Right lobe of liver (tissue), 6 donors: ENCODE measurements around the gene IL1RAPL1. TPM values are rescaled to one million over a fixed set of nuclear protein-coding genes. Genes with fewer than 3 reads are reported as not detected.

Source experiments
- ATAC-seq, 4 donors: fragments of 200-7000 bp; cut with Tn5 transposase; one replicate each; pipeline ENCODE4 v1.9.1; 2020; ENCODE audit warnings: mild to moderate bottlenecking in 4 of 4, moderate library complexity in 4 of 4
- DNase-seq, 3 donors: peaks; one replicate each; pipeline ENCODE4 v3.0.0-alpha.2; 2020
- H3K27ac ChIP-seq, 3 donors: fragments of 200-600 bp; one replicate each; pipeline ENCODE4 v1.8.0; 2022
- H3K27me3 ChIP-seq, 2 donors: fragments of 200-600 bp; one replicate each; pipeline ENCODE4 v1.8.0; 2022
- H3K36me3 ChIP-seq, 4 donors: fragments of 200-600 bp; sonication (generic) in 1 of 4; one replicate each; pipeline versions ENCODE4 v1.5.1 to v1.8.0; 2017 to 2022; ENCODE audit warnings: control low read depth in 1 of 4
- H3K4me1 ChIP-seq, 4 donors: fragments of 200-600 bp; sonication (generic) in 1 of 4; one replicate each; pipeline versions ENCODE4 v1.5.1 to v1.8.0; 2017 to 2022; ENCODE audit warnings: control low read depth in 1 of 4
- H3K4me3 ChIP-seq, 3 donors: fragments of 200-600 bp; one replicate each; pipeline ENCODE4 v1.8.0; 2022
- H3K9me3 ChIP-seq, 4 donors: fragments of 200-600 bp; sonication (generic) in 1 of 4; one replicate each; pipeline versions ENCODE4 v1.5.1 to v1.8.0; 2017 to 2022; ENCODE audit warnings: control low read depth in 1 of 4
- POLR2A ChIP-seq: fragments of 450-650 bp; IDR thresholded peaks from one replicate; pipeline ENCODE4 v1.6.1; 2017; ENCODE audit warnings: antibody characterized with exemption, mild to moderate bottlenecking
- WGBS: methylation state at CpG from one replicate; pipeline ENCODE4 v1.1.6; 2018; ENCODE audit warnings: low coverage, low lambda C conversion rate; ENCODE audit not compliant: insufficient coverage; ENCODE audit errors: missing lambda C conversion rate; 5-methylcytosine and 5-hydroxymethylcytosine counted together
- intact Hi-C, 2 donors: fragments of 100-400 bp; cut with DNase I; formaldehyde crosslinking; loops; one replicate each; pipeline versions ENCODE4 v1.11.2 to v1.14.1; 2022
- total RNA-seq, 6 experiments: library from RNA; depleted of rRNA in 2 of 6; stranded (reverse); fragments of >200 nt in 2 of 6; fragmentation: NEBNext Ultra II Directional in 3 of 6; extraction: Animal tissue kit (Norgen Biotek cat#: 25700) in 3 of 6; gene quantifications; one replicate each; pipeline versions ENCODE4 v1.1.0 to v1.2.4, GENCODE V29; 2016 to 2023
- TF ChIP-seq, protein P1 (sequence below), 4 donors: fragments of 200-600 bp in 3 of 4; fragments of 450-650 bp in 1 of 4; IDR thresholded peaks; one replicate each; pipeline versions ENCODE4 v1.5.1 to v1.8.0; 2016 to 2022; ENCODE audit warnings: antibody characterized with exemption in 4 of 4, mild to moderate bottlenecking in 2 of 4
- donor health status: DM: no; HTN: yes; CAD: no.
- donor health status: DM: no; HTN: no; CAD: no.
- donor health status: DM: no; HTN: no; CAD: no.
- donor health status: DM: no; HTN: yes; CAD: no.
- donor health status: DM: no; HTN: yes; CAD: no.

The IL1RAPL1 gene
- total RNA-seq, 6 experiments from 2014 or later = not detected

GRCh38 chrX:28920153-28920943, 333.1 kb downstream of the IL1RAPL1 start:
- ATAC-seq = no peak

DNA sequence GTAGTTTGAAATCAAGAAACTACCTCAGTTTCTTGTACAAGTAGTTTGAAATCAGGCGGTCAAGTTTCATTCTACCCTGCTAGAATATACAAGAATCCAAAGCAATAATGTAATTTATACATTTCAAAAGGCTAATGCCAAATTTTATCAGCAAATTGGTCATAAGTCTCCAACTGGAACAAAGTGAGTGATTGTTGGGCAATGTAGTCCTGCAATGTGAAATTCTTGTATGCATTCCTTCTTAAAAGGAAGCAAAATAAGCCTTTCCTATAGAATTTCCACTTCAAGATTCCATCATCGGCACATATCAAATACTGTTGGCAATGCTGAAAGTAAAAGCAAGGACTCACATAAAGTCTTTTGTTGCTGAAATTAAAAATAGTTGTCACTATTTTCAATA, 334.9 kb downstream of the IL1RAPL1 start:
- Histone ChIP-seq H3K4me1 (no peaks in the 10 kb centered on the region), H3K4me3 (no peak overlapping the region), H3K27me3 (peaks cover 0 to 6% of the 10 kb centered on the region in 2 donors), H3K36me3 (no peaks in the 10 kb centered on the region), H3K9me3 (no peaks in the 10 kb centered on the region), H3K27ac (no peak overlapping the region)
- no peak for ATAC-seq
- 83% methylated on average over 2 of the region's 2 CpGs for WGBS
- no peak for DNase-seq
- TF ChIP-seq, protein P1, sequence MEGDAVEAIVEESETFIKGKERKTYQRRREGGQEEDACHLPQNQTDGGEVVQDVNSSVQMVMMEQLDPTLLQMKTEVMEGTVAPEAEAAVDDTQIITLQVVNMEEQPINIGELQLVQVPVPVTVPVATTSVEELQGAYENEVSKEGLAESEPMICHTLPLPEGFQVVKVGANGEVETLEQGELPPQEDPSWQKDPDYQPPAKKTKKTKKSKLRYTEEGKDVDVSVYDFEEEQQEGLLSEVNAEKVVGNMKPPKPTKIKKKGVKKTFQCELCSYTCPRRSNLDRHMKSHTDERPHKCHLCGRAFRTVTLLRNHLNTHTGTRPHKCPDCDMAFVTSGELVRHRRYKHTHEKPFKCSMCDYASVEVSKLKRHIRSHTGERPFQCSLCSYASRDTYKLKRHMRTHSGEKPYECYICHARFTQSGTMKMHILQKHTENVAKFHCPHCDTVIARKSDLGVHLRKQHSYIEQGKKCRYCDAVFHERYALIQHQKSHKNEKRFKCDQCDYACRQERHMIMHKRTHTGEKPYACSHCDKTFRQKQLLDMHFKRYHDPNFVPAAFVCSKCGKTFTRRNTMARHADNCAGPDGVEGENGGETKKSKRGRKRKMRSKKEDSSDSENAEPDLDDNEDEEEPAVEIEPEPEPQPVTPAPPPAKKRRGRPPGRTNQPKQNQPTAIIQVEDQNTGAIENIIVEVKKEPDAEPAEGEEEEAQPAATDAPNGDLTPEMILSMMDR (IDR thresholded peaks at IDR 0.05) = no peak
- TF ChIP-seq POLR2A = no peak
- intact Hi-C loops = no loop called here

More at GRCh38 chrX:28920153-28920943, 333.1 kb downstream of the IL1RAPL1 start:
- Histone ChIP-seq H3K27me3 (peaks cover 0 to 6% of the 10 kb centered on the region in 2 donors), H3K36me3 (no peaks in the 10 kb centered on the region), H3K4me1 (no peaks in the 10 kb centered on the region), H3K4me3 (no peak overlapping the region), H3K9me3 (no peaks in the 10 kb centered on the region), H3K27ac (no peak overlapping the region)
- 51% methylated on average over 5 of the region's 5 CpGs for WGBS
- TF ChIP-seq, protein P1 (IDR thresholded peaks at IDR 0.05) = no peak
- no peak for TF ChIP-seq POLR2A
- intact Hi-C loops = no loop called here
- DNase-seq = no peak

DNA sequence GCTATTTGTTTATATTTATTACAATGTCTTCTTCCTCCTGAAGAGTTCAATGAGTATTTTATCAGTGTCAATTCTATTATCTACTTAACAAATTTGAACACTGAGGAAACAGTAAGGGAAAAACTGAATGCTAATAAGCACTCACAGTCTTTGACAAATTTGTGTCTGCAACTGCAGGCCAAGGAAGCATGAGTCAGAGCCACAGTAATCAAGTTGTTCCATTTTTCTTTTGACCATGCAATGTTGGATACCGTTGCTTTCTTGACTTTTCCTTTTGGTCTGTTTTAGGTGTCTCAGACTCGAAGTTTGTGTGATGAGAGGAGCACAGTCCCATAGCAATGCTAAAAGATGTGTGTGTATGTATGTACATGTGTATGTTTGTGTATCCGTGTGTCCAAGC, 359.6 kb downstream of the IL1RAPL1 start:
- intact Hi-C loops = no loop called here
- no peak for ATAC-seq
- 41% methylated on average over 3 of the region's 3 CpGs for WGBS

DNA sequence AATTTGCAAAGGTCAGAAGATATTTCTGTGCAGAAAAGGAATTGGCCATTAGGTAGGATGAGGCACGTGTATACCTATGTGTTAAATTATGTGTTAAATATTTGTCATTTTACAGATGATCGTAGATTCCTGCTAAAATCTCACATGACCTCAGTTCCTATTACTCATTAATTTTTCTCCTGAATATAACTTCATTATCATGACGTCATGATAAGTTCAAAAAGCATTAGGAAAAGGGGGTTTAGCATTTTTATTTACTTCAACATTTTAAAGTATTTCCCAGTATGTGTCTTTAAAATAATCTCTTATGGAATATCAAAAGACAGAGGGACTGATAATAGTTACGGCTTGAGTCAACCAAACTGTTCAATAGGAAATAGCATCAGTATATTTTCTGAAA, 372.8 kb downstream of the IL1RAPL1 start:
- ATAC-seq = no peak
- DNase-seq = no peak
- no peaks in the 10 kb centered on the region for H3K27me3 ChIP-seq
- intact Hi-C loops = no loop called here
- TF ChIP-seq, protein P1 (IDR thresholded peaks at IDR 0.05) = no peak
- TF ChIP-seq POLR2A = no peak
- no peaks in the 10 kb centered on the region for H3K9me3 ChIP-seq
- H3K27ac ChIP-seq = no peak overlapping the region
- no peaks in the 10 kb centered on the region for H3K4me1 ChIP-seq
- WGBS = 37% methylated on average over 4 of the region's 4 CpGs
- H3K36me3 ChIP-seq = no peaks in the 10 kb centered on the region
- no peak overlapping the region for H3K4me3 ChIP-seq

More for the DNA sequence above, 359.6 kb downstream of the IL1RAPL1 start:
- no peaks in the 10 kb centered on the region for H3K36me3 ChIP-seq
- H3K4me3 ChIP-seq = no peak overlapping the region
- no peak for DNase-seq
- TF ChIP-seq, protein P1 (IDR thresholded peaks at IDR 0.05) = no peak
- no peak for TF ChIP-seq POLR2A
- no peaks in the 10 kb centered on the region for H3K4me1 ChIP-seq
- H3K27ac ChIP-seq = no peak overlapping the region
- peaks cover 0 to 4% of the 10 kb centered on the region in 2 donors for H3K27me3 ChIP-seq
- H3K9me3 ChIP-seq = peaks cover 0 to 3% (median 0%) of the 10 kb centered on the region in 4 donors
